Upper lobe of left lung (tissue), 6 donors: Measurements from ENCODE around the gene SPTBN1. TPM values are rescaled to one million over a fixed set of nuclear protein-coding genes. Genes with fewer than 3 reads are reported as not detected.

ENCODE experiments used
- ATAC-seq, 2 donors: fragments of 200-7000 bp; cut with Tn5 transposase; one replicate each; pipeline ENCODE4 v1.9.1; 2022; ENCODE audit warnings: mild to moderate bottlenecking in 2 of 2, moderate library complexity in 2 of 2; ENCODE audit not compliant: low FRiP score in 2 of 2
- DNase-seq, 2 donors: peaks; one replicate each; pipeline ENCODE4 v3.0.0-alpha.2; 2019 to 2020
- H3K27ac ChIP-seq, 4 donors: fragments of 200-600 bp; sonication (generic); one replicate each; pipeline ENCODE4 v1.5.1; 2016 to 2019
- H3K27me3 ChIP-seq, 4 donors: fragments of 200-600 bp; sonication (generic); one replicate each; pipeline ENCODE4 v1.5.1; 2017 to 2019
- H3K36me3 ChIP-seq, 4 donors: fragments of 200-600 bp; sonication (generic); one replicate each; pipeline ENCODE4 v1.5.1; 2016 to 2019
- H3K4me1 ChIP-seq, 4 donors: fragments of 200-600 bp; sonication (generic); one replicate each; pipeline ENCODE4 v1.5.1; 2018 to 2019
- H3K4me3 ChIP-seq, 4 donors: fragments of 200-600 bp; sonication (generic); one replicate each; pipeline ENCODE4 v1.5.1; 2017 to 2019; ENCODE audit warnings: mild to moderate bottlenecking in 2 of 4, moderate library complexity in 1 of 4
- H3K9me3 ChIP-seq, 4 donors: fragments of 200-600 bp; sonication (generic); one replicate each; pipeline ENCODE4 v1.5.1; 2018 to 2019
- EP300 ChIP-seq, 4 donors: sonication (generic); formaldehyde crosslinking; IDR thresholded peaks; one replicate each; pipeline ENCODE4 v1.5.1; 2017; ENCODE audit warnings: antibody characterized with exemption in 4 of 4, control low read depth in 2 of 4
- POLR2A ChIP-seq, 4 donors: fragments of 450-650 bp; IDR thresholded peaks; one replicate each; pipeline ENCODE4 v1.5.1; 2016 to 2017; ENCODE audit warnings: antibody characterized with exemption in 4 of 4, mild to moderate bottlenecking in 2 of 4
- POLR2AphosphoS5 ChIP-seq, 2 donors: sonication (generic); formaldehyde crosslinking; IDR thresholded peaks; one replicate each; pipeline ENCODE4 v1.5.1; 2017; ENCODE audit warnings: antibody characterized with exemption in 2 of 2
- WGBS, 2 donors: methylation state at CpG; one replicate each; pipeline ENCODE4 v1.1.5; 2017 to 2018; 5-methylcytosine and 5-hydroxymethylcytosine counted together
- total RNA-seq, 6 donors: library from RNA; depleted of rRNA in 4 of 6; stranded (reverse); fragments of >200 nt in 4 of 6; gene quantifications; one replicate each; pipeline versions ENCODE4 v1.1.0 to v1.2.1, GENCODE V29; 2016 to 2021
- TF ChIP-seq, protein P1 (sequence below), 6 experiments: fragments of 450-650 bp in 4 of 6; fragments of 200-600 bp in 2 of 6; sonication (generic) in 2 of 6; IDR thresholded peaks; one replicate each; pipeline ENCODE4 v1.5.1; 2016 to 2019; ENCODE audit warnings: antibody characterized with exemption in 6 of 6
- donor health status: DM: no; HTN: no; CAD: no; lungs with moderate emphysema.
- donor health status: DM: no; HTN: yes; CAD: no; lungs with severe emphysema.

The SPTBN1 gene
- total RNA-seq, 6 donors from 2014 or later = 449 to 911 (median 654) TPM

DNA sequence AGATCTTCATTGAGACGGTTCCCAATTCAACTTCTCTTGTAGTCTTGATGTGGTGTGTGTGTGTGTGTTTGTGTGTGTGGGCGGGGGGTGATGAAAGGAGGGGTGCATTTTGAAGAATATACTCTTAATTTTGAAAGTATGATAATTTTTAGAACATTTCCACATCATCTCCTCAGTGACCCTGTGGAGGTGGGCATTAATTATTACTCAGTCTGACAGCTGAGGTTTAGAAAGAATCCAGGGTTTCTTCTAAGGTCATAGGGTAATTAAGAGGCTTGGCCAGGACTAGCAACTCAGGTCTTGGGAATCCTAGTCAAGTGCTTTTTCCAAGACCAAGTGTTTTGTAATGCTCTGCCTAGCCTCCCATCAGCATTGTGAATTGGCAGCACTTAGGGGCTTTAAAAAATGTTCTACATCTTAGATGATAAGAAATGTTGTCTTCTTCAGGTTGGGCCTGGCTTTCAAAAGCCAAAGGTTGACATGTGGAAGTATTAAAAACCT lies 100.5 kb downstream of the SPTBN1 start:
- ATAC-seq (peak in 1 of 2 donors; percentile 38), DNase-seq (no peak)
- peak overlapping the region; percentile 93 to 95 (median 94) for H3K27ac ChIP-seq
- H3K4me3 ChIP-seq = no peak overlapping the region
- H3K36me3 ChIP-seq = no peaks in the 10 kb centered on the region
- H3K4me1 ChIP-seq = peaks cover 62 to 87% (median 65%) of the 10 kb centered on the region in 4 donors
- WGBS, 2 donors = 67 to 72% methylated on average over 2 of the region's 2 CpGs
- TF ChIP-seq POLR2AphosphoS5 (IDR thresholded peaks at IDR 0.05) (peak in 1 of 2 donors; percentile 15), POLR2A (IDR thresholded peaks at IDR 0.05) (no peak)
- no peaks in the 10 kb centered on the region for H3K27me3 ChIP-seq
- no peaks in the 10 kb centered on the region for H3K9me3 ChIP-seq

DNA sequence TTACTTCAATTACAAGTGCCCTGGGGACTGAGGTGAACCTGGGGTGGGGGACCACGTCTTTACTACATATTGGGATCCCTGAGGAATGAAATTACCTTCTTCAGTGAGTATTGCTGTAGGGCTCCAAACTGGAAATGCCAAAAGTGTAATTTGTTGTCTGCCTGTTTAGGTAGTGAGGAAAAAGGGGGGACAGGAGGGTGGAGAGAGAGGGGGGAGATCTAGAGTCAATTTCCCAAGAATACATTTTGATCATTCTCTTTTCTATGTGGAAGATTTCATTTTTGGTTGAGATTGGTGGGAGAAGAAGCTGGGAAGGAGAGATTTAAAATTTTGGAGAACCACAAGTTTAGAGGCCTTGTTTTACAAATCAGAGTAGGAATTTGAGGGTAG lies 101.1 kb downstream of the SPTBN1 start:
- TF ChIP-seq, protein P1, sequence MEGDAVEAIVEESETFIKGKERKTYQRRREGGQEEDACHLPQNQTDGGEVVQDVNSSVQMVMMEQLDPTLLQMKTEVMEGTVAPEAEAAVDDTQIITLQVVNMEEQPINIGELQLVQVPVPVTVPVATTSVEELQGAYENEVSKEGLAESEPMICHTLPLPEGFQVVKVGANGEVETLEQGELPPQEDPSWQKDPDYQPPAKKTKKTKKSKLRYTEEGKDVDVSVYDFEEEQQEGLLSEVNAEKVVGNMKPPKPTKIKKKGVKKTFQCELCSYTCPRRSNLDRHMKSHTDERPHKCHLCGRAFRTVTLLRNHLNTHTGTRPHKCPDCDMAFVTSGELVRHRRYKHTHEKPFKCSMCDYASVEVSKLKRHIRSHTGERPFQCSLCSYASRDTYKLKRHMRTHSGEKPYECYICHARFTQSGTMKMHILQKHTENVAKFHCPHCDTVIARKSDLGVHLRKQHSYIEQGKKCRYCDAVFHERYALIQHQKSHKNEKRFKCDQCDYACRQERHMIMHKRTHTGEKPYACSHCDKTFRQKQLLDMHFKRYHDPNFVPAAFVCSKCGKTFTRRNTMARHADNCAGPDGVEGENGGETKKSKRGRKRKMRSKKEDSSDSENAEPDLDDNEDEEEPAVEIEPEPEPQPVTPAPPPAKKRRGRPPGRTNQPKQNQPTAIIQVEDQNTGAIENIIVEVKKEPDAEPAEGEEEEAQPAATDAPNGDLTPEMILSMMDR (IDR thresholded peaks at IDR 0.05) = no peak
- TF ChIP-seq EP300 (IDR thresholded peaks at IDR 0.05) (no peak), POLR2A (IDR thresholded peaks at IDR 0.05) (no peak), POLR2AphosphoS5 (IDR thresholded peaks at IDR 0.05) (no peak)
- H3K27ac ChIP-seq = peak overlapping the region; percentile 93 to 95 (median 94)
- DNase-seq (no peak), ATAC-seq (no peak)
- 42 to 67% methylated on average over 1 of the region's 1 CpG for WGBS, 2 donors
- H3K4me1 ChIP-seq = peaks cover 66 to 92% (median 70%) of the 10 kb centered on the region in 4 donors
- no peaks in the 10 kb centered on the region for H3K27me3 ChIP-seq
- no peaks in the 10 kb centered on the region for H3K36me3 ChIP-seq
- H3K9me3 ChIP-seq = no peaks in the 10 kb centered on the region
- peak overlapping the region in 3 of 4 donors; percentile 53 to 66 (median 58) for H3K4me3 ChIP-seq

DNA sequence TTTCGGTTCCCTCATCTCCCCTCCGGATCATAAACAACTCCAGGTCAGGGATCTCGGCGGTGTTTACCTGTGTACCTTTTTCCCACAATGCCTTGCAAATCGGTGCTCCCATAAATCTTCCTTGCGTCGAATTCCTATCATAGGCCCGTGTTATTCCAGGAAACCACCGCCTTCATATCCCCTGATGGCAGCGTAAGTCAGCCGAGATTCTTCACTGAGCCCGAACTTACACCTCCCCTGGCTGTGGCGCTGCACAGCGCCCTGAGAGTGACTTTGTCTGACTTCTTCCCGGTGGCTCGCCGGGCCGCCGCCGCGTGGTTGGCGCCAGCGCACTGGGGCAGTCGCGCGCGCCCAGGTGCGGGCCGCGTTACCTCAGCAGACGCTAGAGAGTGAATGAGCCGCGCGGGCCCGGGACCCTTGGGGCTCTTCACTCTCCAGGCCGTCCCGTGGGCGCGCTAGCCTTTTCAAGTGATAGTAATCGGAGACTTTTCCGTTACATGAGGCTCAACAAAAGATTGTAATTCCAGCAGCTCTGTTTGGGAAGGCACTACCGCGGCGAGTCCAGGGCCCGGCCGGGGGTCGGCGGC lies 101.6 kb downstream of the SPTBN1 start:
- Histone ChIP-seq H3K36me3 (no peaks in the 10 kb centered on the region), H3K9me3 (no peaks in the 10 kb centered on the region), H3K4me3 (peak overlapping the region; percentile 27 to 66 (median 56)), H3K27me3 (no peaks in the 10 kb centered on the region), H3K4me1 (peaks cover 70 to 94% (median 72%) of the 10 kb centered on the region in 4 donors), H3K27ac (peak overlapping the region; percentile 93 to 95 (median 94))
- peak in 1 of 2 donors; percentile 45 for ATAC-seq
- DNase-seq = peak; percentile 76 to 94
- TF ChIP-seq EP300 (IDR thresholded peaks at IDR 0.05) (no peak), POLR2AphosphoS5 (IDR thresholded peaks at IDR 0.05) (peak; percentile 28 to 53)
- TF ChIP-seq, protein P1 (IDR thresholded peaks at IDR 0.05) = peak in 2 of 6 experiments; percentile 6 to 13
- 2 to 21% methylated on average over 14 to 32 of the region's 48 CpGs for WGBS, 2 donors

DNA sequence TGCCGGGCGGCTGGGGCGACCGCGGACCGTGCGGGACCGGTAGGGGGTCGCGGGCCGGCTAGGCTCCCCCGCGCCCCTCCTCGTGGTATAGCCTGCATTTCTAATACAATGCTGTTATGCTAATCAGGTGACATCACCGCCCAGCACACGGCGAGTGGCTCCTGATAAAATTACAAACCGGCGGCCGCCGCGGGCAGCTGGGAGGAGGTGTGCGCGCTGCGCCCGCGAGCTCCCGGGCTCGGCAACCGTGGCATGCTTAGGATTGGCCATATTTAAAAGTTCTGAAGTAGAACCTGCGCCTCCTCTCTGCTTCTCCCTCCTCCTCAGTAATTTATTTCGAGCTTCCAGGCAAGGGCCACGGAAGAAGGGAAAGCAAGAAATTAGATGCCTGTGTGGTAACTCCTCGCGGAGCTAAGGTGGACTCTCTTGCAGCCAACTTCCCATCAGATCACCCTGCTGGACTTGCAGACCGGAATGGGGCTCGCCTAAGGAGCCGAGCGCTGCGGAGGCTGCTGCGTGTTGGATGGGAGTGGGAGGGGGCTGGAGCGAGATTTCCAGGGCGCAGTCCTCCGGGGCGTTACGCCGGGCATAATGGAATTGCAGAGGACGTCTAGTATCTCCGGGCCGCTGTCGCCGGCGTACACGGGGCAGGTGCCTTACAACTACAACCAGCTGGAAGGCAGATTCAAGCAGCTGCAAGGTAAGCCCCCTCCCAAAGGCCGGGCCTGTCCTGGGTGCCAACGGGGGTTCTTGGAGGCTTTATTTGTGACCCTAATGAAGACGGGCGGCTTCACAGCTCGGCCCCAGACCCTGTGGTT lies 102.3 kb downstream of the SPTBN1 start:
- peak; percentile 61 to 79 for ATAC-seq
- 1 to 3% methylated on average over 37 to 41 of the region's 59 CpGs for WGBS, 2 donors
- Histone ChIP-seq H3K27me3 (no peaks in the 10 kb centered on the region), H3K36me3 (no peaks in the 10 kb centered on the region), H3K27ac (peak overlapping the region; percentile 93 to 95 (median 94)), H3K9me3 (no peaks in the 10 kb centered on the region), H3K4me3 (peak overlapping the region; percentile 27 to 66 (median 56)), H3K4me1 (peaks cover 66 to 93% (median 72%) of the 10 kb centered on the region in 4 donors)
- TF ChIP-seq POLR2A (IDR thresholded peaks at IDR 0.05) (peak in 3 of 4 donors; percentile 24 to 65 (median 51)), EP300 (IDR thresholded peaks at IDR 0.05) (no peak), POLR2AphosphoS5 (IDR thresholded peaks at IDR 0.05) (peak in 1 of 2 donors; percentile 28)
- TF ChIP-seq, protein P1 (IDR thresholded peaks at IDR 0.05) = no peak
- peak; percentile 75 to 92 for DNase-seq

DNA sequence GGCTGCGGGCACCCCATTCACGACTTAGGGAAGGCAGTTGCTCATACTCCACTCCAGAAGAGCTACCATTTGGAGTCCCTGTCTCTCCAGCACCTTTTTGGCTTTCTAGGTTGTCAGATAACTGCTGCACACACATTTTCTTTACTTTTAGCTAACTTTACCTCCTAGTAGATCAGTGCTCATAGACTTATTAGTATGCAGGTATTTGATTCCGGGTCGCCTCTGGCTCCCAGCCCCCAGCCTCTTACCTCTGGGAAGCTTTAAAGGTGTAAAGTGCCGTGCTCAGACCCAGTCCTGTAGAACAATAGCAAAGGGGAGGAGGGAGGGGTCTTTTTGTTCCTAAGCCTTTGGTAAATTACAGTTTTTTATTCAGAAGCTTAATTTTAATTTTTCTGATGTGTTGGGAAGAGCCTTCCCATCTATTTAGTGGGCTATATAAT lies 102.9 kb downstream of the SPTBN1 start:
- ATAC-seq = peak; percentile 24 to 25
- H3K9me3 ChIP-seq = no peaks in the 10 kb centered on the region
- H3K27ac ChIP-seq = peak overlapping the region; percentile 93 to 95 (median 94)
- no peaks in the 10 kb centered on the region for H3K27me3 ChIP-seq
- peaks cover 59 to 87% (median 68%) of the 10 kb centered on the region in 4 donors for H3K4me1 ChIP-seq
- peak in 1 of 2 donors; percentile 37 for DNase-seq
- peak overlapping the region; percentile 21 to 66 (median 56) for H3K4me3 ChIP-seq
- TF ChIP-seq, protein P1 (IDR thresholded peaks at IDR 0.05) = no peak
- TF ChIP-seq POLR2A (IDR thresholded peaks at IDR 0.05) (no peak), POLR2AphosphoS5 (IDR thresholded peaks at IDR 0.05) (no peak), EP300 (IDR thresholded peaks at IDR 0.05) (no peak)
- peaks cover 0 to under 1% (median 0%) of the 10 kb centered on the region in 4 donors for H3K36me3 ChIP-seq
- 7 to 8% methylated on average over 5 of the region's 5 CpGs for WGBS, 2 donors
